HepG2 (cell line): ENCODE results near the gene H2AZ2. TPM values are rescaled to one million over a fixed set of nuclear protein-coding genes. Genes with fewer than 3 reads are reported as not detected.

ENCODE experiments used
- ATAC-seq: fragments of 200-7000 bp; cut with Tn5 transposase; 3 replicates; pipeline ENCODE4 v1.9.1; 2020; ENCODE audit warnings: mild to moderate bottlenecking, moderate library complexity
- BruUV-seq: library from RNA; stranded (reverse); fragments of 400-500 nt; replicated peaks from 2 replicates; lab custom pipeline; 2021; lab: Mats Ljungman, UMichigan
- CTCF ChIA-PET: fragments of 300-600 bp; formaldehyde crosslinking; extraction: SDS; loops from one replicate; lab custom pipeline; 2021; ENCODE audit warnings: low total read pairs, inconsistent platforms, low intra/inter-chr PET ratio; lab: Yijun Ruan, JAX
- POLR2A ChIA-PET: fragments of 350-600 bp; sonication (Branson Sonifier 250); formaldehyde crosslinking; loops from one replicate; lab custom pipeline; 2020; ENCODE audit warnings: antibody characterized with exemption, inconsistent platforms; lab: Yijun Ruan, JAX
- DNase-seq: peaks from one replicate; pipeline ENCODE4 v3.0.0-alpha.2; 2015; ENCODE audit warnings: low spot score
- FAIRE-seq: peaks from 3 replicates; lab custom pipeline; 2011; peaks lifted over from hg19 to GRCh38; lab: Jason Lieb, UNC
- H2AFZ ChIP-seq: one replicate; pipeline ENCODE4 v1.6.1; 2011; ENCODE audit warnings: low read length, inconsistent platforms
- H3K27ac ChIP-seq: fragments of 300-600 bp; 3 replicates; pipeline ENCODE4 v1.8.0; 2011; ENCODE audit warnings: mixed run types, mild to moderate bottlenecking, mixed read lengths, low read length, inconsistent platforms; ENCODE audit not compliant: insufficient read depth; ENCODE audit errors: extremely low read length
- H3K27me3 ChIP-seq, 2 experiments: fragments of 200-600 bp in 1 of 2; 2 replicates in 1 of 2; 3 replicates in 1 of 2; pipeline versions ENCODE4 v1.6.0 to v1.8.0; 2011; ENCODE audit warnings: low read length in 2 of 2, mild to moderate bottlenecking in 2 of 2, moderate library complexity in 2 of 2, inconsistent platforms in 1 of 2; ENCODE audit not compliant: insufficient read depth in 2 of 2, control insufficient read depth in 1 of 2
- H3K36me3 ChIP-seq, 2 experiments: fragments of 200-600 bp in 1 of 2; replicated peaks in 1 of 2; 2 replicates in 1 of 2; 3 replicates in 1 of 2; pipeline versions ENCODE4 v1.5.1 to v1.8.0; 2011; ENCODE audit warnings: low read length in 2 of 2, inconsistent platforms in 1 of 2; ENCODE audit not compliant: insufficient read depth in 2 of 2, control insufficient read depth in 1 of 2
- H3K4me1 ChIP-seq: 2 replicates; pipeline ENCODE4 v1.5.1; 2012; ENCODE audit warnings: low read length, inconsistent platforms; ENCODE audit not compliant: insufficient read depth
- H3K4me2 ChIP-seq: 2 replicates; pipeline ENCODE4 v1.6.0; 2011; ENCODE audit warnings: low read depth, low read length, inconsistent platforms
- H3K4me3 ChIP-seq, 3 experiments: fragments of 200-600 bp in 1 of 3; sonication (generic), shearing (Covaris generic) in 1 of 3; replicated peaks in 1 of 3; 2 replicates each; pipeline ENCODE4 v1.5.1; 2011 to 2016; ENCODE audit warnings: low read length in 3 of 3, inconsistent platforms in 2 of 3, low read depth in 2 of 3, mild to moderate bottlenecking in 2 of 3, control low read depth in 1 of 3, mixed read lengths in 1 of 3; ENCODE audit not compliant: insufficient read depth in 1 of 3
- H3K79me2 ChIP-seq: one replicate; pipeline ENCODE4 v1.6.1; 2011; ENCODE audit warnings: low read length, inconsistent platforms; ENCODE audit not compliant: insufficient read depth
- H3K9ac ChIP-seq: 2 replicates; pipeline ENCODE4 v1.6.0; 2011; ENCODE audit warnings: mild to moderate bottlenecking, low read depth, low read length, inconsistent platforms; ENCODE audit not compliant: insufficient read depth
- H3K9me3 ChIP-seq: 2 replicates; pipeline ENCODE4 v1.5.1; 2012; ENCODE audit warnings: mild to moderate bottlenecking, low read length
- H4K20me1 ChIP-seq: 2 replicates; pipeline ENCODE4 v1.6.0; 2011; ENCODE audit warnings: inconsistent platforms, mild to moderate bottlenecking, low read length, moderate library complexity; ENCODE audit not compliant: insufficient read depth
- MAFG ChIP-seq: sonication (generic); formaldehyde crosslinking; IDR thresholded peaks from 2 replicates; pipeline ENCODE4 v1.5.1; 2020; ENCODE audit warnings: mild to moderate bottlenecking, missing genetic modification reagents
- MEIS2 ChIP-seq: sonication (generic); formaldehyde crosslinking; IDR thresholded peaks from 2 replicates; pipeline ENCODE4 v1.9.0; 2021; ENCODE audit warnings: mild to moderate bottlenecking, missing genetic modification reagents
- NCOR1 ChIP-seq: fragments of 200-600 bp; sonication (generic); IDR thresholded peaks from 2 replicates; pipeline ENCODE4 v1.7.0; 2017; ENCODE audit warnings: antibody characterized with exemption, low read length, borderline replicate concordance
- POLR2A ChIP-seq, 2 experiments: IDR thresholded peaks; 2 replicates each; pipeline ENCODE4 v1.6.1; 2011; ENCODE audit warnings: low read depth in 2 of 2, low read length in 2 of 2, mild to moderate bottlenecking in 1 of 2, moderate library complexity in 1 of 2; ENCODE audit not compliant: insufficient read depth in 1 of 2
- POLR2AphosphoS2 ChIP-seq: IDR thresholded peaks from 2 replicates; pipeline ENCODE4 v1.6.1; 2011; ENCODE audit warnings: low read depth, low read length, improper control_type of control experiment
- POLR2AphosphoS5 ChIP-seq: IDR thresholded peaks from 2 replicates; pipeline ENCODE4 v1.6.1; 2012; ENCODE audit warnings: low read depth, low read length
- POLR2G ChIP-seq: fragments of 200-400 bp; formaldehyde crosslinking; IDR thresholded peaks from 2 replicates; pipeline ENCODE4 v1.6.1; 2018; ENCODE audit warnings: mild to moderate bottlenecking, low read depth, low read length, moderate library complexity
- RBFOX2 ChIP-seq: fragments of 200-400 bp; formaldehyde crosslinking; IDR thresholded peaks from 2 replicates; pipeline ENCODE4 v1.6.1; 2017; ENCODE audit warnings: low read depth, mild to moderate bottlenecking, low read length
- RBM22 ChIP-seq: fragments of 200-400 bp; formaldehyde crosslinking; optimal IDR thresholded peaks from 2 replicates; pipeline ENCODE3; 2017; ENCODE audit warnings: mild to moderate bottlenecking, low read length, moderate library complexity
- SP5 ChIP-seq: IDR thresholded peaks from 2 replicates; pipeline ENCODE4 v1.6.1; 2016; ENCODE audit warnings: low read depth, borderline replicate concordance
- ZNF292 ChIP-seq: sonication (generic); formaldehyde crosslinking; IDR thresholded peaks from 2 replicates; pipeline ENCODE4 v1.8.1; 2022; ENCODE audit warnings: mild to moderate bottlenecking, low read depth, missing genetic modification reagents, borderline replicate concordance
- ZNF589 ChIP-seq: sonication (generic); formaldehyde crosslinking; conservative IDR thresholded peaks from 2 replicates; pipeline ENCODE4 v1.8.0; 2022; ENCODE audit warnings: mild to moderate bottlenecking, moderate library complexity, missing genetic modification reagents
- WGBS: methylation state at CpG from one replicate; pipeline ENCODE4 v1.1.6; 2017; ENCODE audit warnings: low lambda C conversion rate; 5-methylcytosine and 5-hydroxymethylcytosine counted together
- in situ Hi-C: cut with HindIII; loops from 2 replicates; pipeline ENCODE4 v1.10.0; 2017; ENCODE audit warnings: low pct_unique_long_range_greater_than_20kb; ENCODE audit not compliant: extremely low pct_ligation_motif_present
- intact Hi-C: fragments of 100-400 bp; cut with micrococcal nuclease; formaldehyde crosslinking; loops from one replicate; pipeline ENCODE4 v1.10.0; 2022; ENCODE audit not compliant: unreplicated experiment
- polyA plus RNA-seq, 8 experiments: library from polyadenylated mRNA; depleted of rRNA in 3 of 8; stranded (reverse) in 7 of 8; unstranded in 1 of 8; fragments of >200 nt; fragmentation: Illumina TruSeq in 4 of 8; extraction: Trizol in 4 of 8; gene quantifications; 2 replicates each; pipeline versions ENCODE4 v1.2.1 to v1.2.3, GENCODE V29; 2011 to 2016; ENCODE audit warnings: low read depth in 4 of 8, missing spikeins in 1 of 8, mixed read lengths in 1 of 8; ENCODE audit not compliant: insufficient read depth in 1 of 8
- total RNA-seq, 5 experiments: library from RNA; depleted of rRNA; stranded (reverse); fragments of >200 nt; fragmentation: Illumina TruSeq; extraction: Trizol; gene quantifications; 2 replicates each; pipeline ENCODE4 v1.2.3, GENCODE V29; 2016; ENCODE audit warnings: low read depth in 1 of 5

Gene H2AZ2
- total and polyA plus RNA-seq, 2 of the 13 experiments (the other 11 are each of a cell fraction or from before 2014, with no cell fraction given): 121 to 223 TPM

- ChIA-PET CTCF (no interaction called here), POLR2A (interaction anchor here (0.7 kb wide), 1 partner anchor 9 kb away, joined by 4 read pairs; no protein-coding TSS in a partner anchor)
- Histone ChIP-seq H3K27ac (no peak overlapping the region), H3K27me3 (no peaks in the 10 kb centered on the region; a peak in 1 of 5 replicates), H3K4me3 (no peak overlapping the region), H3K9me3 (no peaks in the 10 kb centered on the region), H3K4me1 (peaks cover 25% of the 10 kb centered on the region), H3K4me2 (no peak overlapping the region), H3K36me3 (peaks cover 10 to 45% of the 10 kb centered on the region in 2 experiments), H3K79me2 (peaks cover 31% of the 10 kb centered on the region), H3K9ac (no peak overlapping the region), H4K20me1 (peaks cover 49% of the 10 kb centered on the region), H2AFZ (no peak overlapping the region)
- in situ Hi-C loops (no loop called here), intact Hi-C loops (no loop called here)
- ATAC-seq (no peak), FAIRE-seq (no peak), DNase-seq (no peak)
- BruUV-seq: no TSS peak
- WGBS: 96% methylated on average over 5 of the region's 5 CpGs
- TF ChIP-seq POLR2G (peak; percentile 13), MEIS2 (no peak), NCOR1 (no peak), POLR2AphosphoS5 (0 out of 2 replicates have a peak, but pooled peaks have one; percentile 12), POLR2AphosphoS2 (0 out of 2 replicates have a peak, but pooled peaks have one; percentile 47), ZNF589 (CRISPR knock-in tag) (no peak), ZNF292 (CRISPR knock-in tag) (no peak), RBM22 (peak; percentile 88), MAFG (CRISPR knock-in tag) (no peak), RBFOX2 (peak; percentile 63), POLR2A (IDR thresholded peaks at IDR 0.05; ENCODE audit: insufficient read depth in 1 of 2, low read depth in 2 of 2, low read length in 2 of 2) (0 out of 4 replicates have a peak, but pooled peaks of 1 of the 2 experiments have one; percentile 21), SP5 (CRISPR knock-in tag) (no peak)
Measured at GRCh38 chr7:44801890-44802289, 46.0 kb downstream of the H2AZ2 start.
